D721Med (cell line): ENCODE data around the gene MAU2.

Source experiments
- DNase-seq: peaks from one replicate; pipeline ENCODE4 v3.0.0; 2011; ENCODE audit warnings: low spot score; ENCODE audit not compliant: insufficient read length
- FAIRE-seq: peaks from 2 replicates; lab custom pipeline; 2011; peaks lifted over from hg19 to GRCh38; lab: Jason Lieb, UNC
- CTCF ChIP-seq: IDR thresholded peaks from 2 replicates; pipeline ENCODE4 v1.5.1; 2012; ENCODE audit warnings: mild to moderate bottlenecking, control low read depth; ENCODE audit not compliant: insufficient read depth; ENCODE audit errors: missing control alignments

The MAU2 gene

GRCh38 chr19:19337120-19337519 is 16.5 kb downstream of the MAU2 start:
- TF ChIP-seq CTCF, result no peak

GRCh38 chr19:19338082-19338481 is 17.5 kb downstream of the MAU2 start:
- no peak for TF ChIP-seq CTCF
- no peak for FAIRE-seq
- DNase-seq, result no peak

More at GRCh38 chr19:19337120-19337519, 16.5 kb downstream of the MAU2 start:
- FAIRE-seq (no peak), DNase-seq (no peak)

- DNase-seq (no peak), FAIRE-seq (no peak)
- TF ChIP-seq CTCF, result no peak
Observed at GRCh38 chr19:19341026-19341425, 20.4 kb downstream of the MAU2 start.

- FAIRE-seq (no peak), DNase-seq (peak; percentile 78)
- TF ChIP-seq CTCF, result peak; percentile 66
Observed at GRCh38 chr19:19342086-19343015, 21.7 kb downstream of the MAU2 start.

GRCh38 chr19:19343016-19343362 is 22.4 kb downstream of the MAU2 start:
- FAIRE-seq, result no peak
- DNase-seq, result no peak
- TF ChIP-seq CTCF, result no peak

GRCh38 chr19:19343762-19344161 is 23.1 kb downstream of the MAU2 start:
- no peak for DNase-seq
- no peak for FAIRE-seq
- no peak for TF ChIP-seq CTCF

GRCh38 chr19:19345232-19345631 is 24.6 kb downstream of the MAU2 start:
- TF ChIP-seq CTCF, result no peak
- no peak for DNase-seq
- FAIRE-seq, result no peak
